Lower leg skin (tissue), 4 donors: Measurements from ENCODE around the gene CRB2. TPM values are rescaled to one million over a fixed set of nuclear protein-coding genes. Genes with fewer than 3 reads are reported as not detected.

Experiments
- DNase-seq, 2 donors: peaks; one replicate each; pipeline ENCODE4 v3.0.0-alpha.2; 2019; ENCODE audit warnings: low spot score in 2 of 2
- H3K4me3 ChIP-seq: fragments of 200-600 bp; sonication (generic); 2 replicates; pipeline ENCODE4 v1.5.1; 2017; ENCODE audit warnings: mild to moderate bottlenecking, low read depth; ENCODE audit not compliant: poor library complexity, severe bottlenecking
- CTCF ChIP-seq, 3 donors: fragments of 450-650 bp; IDR thresholded peaks; one replicate each; pipeline ENCODE4 v1.5.1; 2016; ENCODE audit warnings: antibody characterized with exemption in 3 of 3, mild to moderate bottlenecking in 3 of 3, moderate library complexity in 2 of 3
- POLR2A ChIP-seq, 2 donors: fragments of 450-650 bp; IDR thresholded peaks; one replicate each; pipeline ENCODE4 v1.6.1; 2016 to 2017; ENCODE audit warnings: antibody characterized with exemption in 2 of 2, mild to moderate bottlenecking in 1 of 2, moderate library complexity in 1 of 2
- WGBS, 2 donors: methylation state at CpG; one replicate each; pipeline ENCODE4 v1.1.5; 2018; 5-methylcytosine and 5-hydroxymethylcytosine counted together
- intact Hi-C: fragments of 100-400 bp; cut with DNase I; formaldehyde crosslinking; loops from one replicate; pipeline ENCODE4 v1.15.0; 2023; ENCODE audit warnings: low total_unique reads
- total RNA-seq, 4 donors: library from RNA; depleted of rRNA; stranded (reverse); fragments of >200 nt; gene quantifications; one replicate each; pipeline ENCODE4 v1.1.0, GENCODE V29; 2016

CRB2 gene
- total RNA-seq, 4 donors from 2014 or later, result not detected

- no peak for DNase-seq
- TF ChIP-seq POLR2A (IDR thresholded peaks at IDR 0.05) (no peak), CTCF (IDR thresholded peaks at IDR 0.05) (no peak)
- WGBS, 2 donors, result 76 to 81% methylated on average over 10 of the region's 10 CpGs
- intact Hi-C loops, result no loop called here
- H3K4me3 ChIP-seq, result no peak overlapping the region
These were observed 33.1 kb downstream of the CRB2 start for GRCh38 chr9:123389070-123389469.

- DNase-seq, result no peak
- intact Hi-C loops, result no loop called here
- TF ChIP-seq POLR2A (IDR thresholded peaks at IDR 0.05) (no peak), CTCF (IDR thresholded peaks at IDR 0.05) (no peak)
- no peak overlapping the region for H3K4me3 ChIP-seq
- WGBS, 2 donors, result 77 to 84% methylated on average over 8 to 12 of the region's 12 CpGs
These were observed 33.7 kb downstream of the CRB2 start for GRCh38 chr9:123389698-123390097.

- no peak for TF ChIP-seq POLR2A (IDR thresholded peaks at IDR 0.05)
- no peak for TF ChIP-seq CTCF (IDR thresholded peaks at IDR 0.05)
- WGBS, 2 donors, result 91 to 93% methylated on average over 22 to 23 of the region's 23 CpGs
- H3K4me3 ChIP-seq, result no peak overlapping the region
- no peak for DNase-seq
- intact Hi-C loops, result no loop called here
These were observed 34.5 kb downstream of the CRB2 start for GRCh38 chr9:123390337-123391135.

GRCh38 chr9:123391233-123391632 is 35.2 kb downstream of the CRB2 start:
- intact Hi-C loops, result no loop called here
- TF ChIP-seq POLR2A (IDR thresholded peaks at IDR 0.05), result no peak
- TF ChIP-seq CTCF (IDR thresholded peaks at IDR 0.05), result no peak
- no peak overlapping the region for H3K4me3 ChIP-seq

GRCh38 chr9:123391946-123392345 is 35.9 kb downstream of the CRB2 start:
- H3K4me3 ChIP-seq, result no peak overlapping the region
- WGBS, 2 donors, result 93 to 96% methylated on average over 28 of the region's 28 CpGs
- no peak for DNase-seq
- intact Hi-C loops, result no loop called here
- TF ChIP-seq POLR2A (IDR thresholded peaks at IDR 0.05) (no peak), CTCF (IDR thresholded peaks at IDR 0.05) (no peak)

More at GRCh38 chr9:123391233-123391632, 35.2 kb downstream of the CRB2 start:
- 93 to 97% methylated on average over 5 of the region's 5 CpGs for WGBS, 2 donors
- DNase-seq, result no peak

GRCh38 chr9:123392802-123393201 is 36.8 kb downstream of the CRB2 start:
- 98 to 99% methylated on average over 4 of the region's 4 CpGs for WGBS, 2 donors
- H3K4me3 ChIP-seq, result no peak overlapping the region
- TF ChIP-seq CTCF (IDR thresholded peaks at IDR 0.05), result no peak
- TF ChIP-seq POLR2A (IDR thresholded peaks at IDR 0.05), result no peak
- no peak for DNase-seq
- intact Hi-C loops, result no loop called here
